Neural progenitor cell (in vitro differentiated cells): Measurements from ENCODE around the gene UBA6.

ENCODE experiments used
- CTCF ChIP-seq: fragments of 200-600 bp; sonication (generic); IDR thresholded peaks from 2 replicates; pipeline ENCODE4 v1.5.1; 2017; ENCODE audit warnings: antibody characterized with exemption, mild to moderate bottlenecking
- EZH2 ChIP-seq: fragments of 200-600 bp; sonication (generic); IDR thresholded peaks from 2 replicates; pipeline ENCODE4 v1.6.1; 2017; ENCODE audit warnings: antibody characterized with exemption, mild to moderate bottlenecking, moderate library complexity

GRCh38 chr4:67735325-67735724 lies 34.4 kb upstream of the UBA6 start:
- TF ChIP-seq CTCF (no peak), EZH2 (no peak)
